GM18526 (cell line): Measurements from ENCODE around the gene CNTFR.

Source experiments
- POLR2A ChIP-seq: IDR thresholded peaks from 3 replicates; pipeline ENCODE4 v1.6.1; 2011; ENCODE audit not compliant: insufficient read length; ENCODE audit errors: extremely low read depth

The CNTFR gene

GRCh38 chr9:34568774-34569173 is 20.8 kb downstream of the CNTFR start:
- TF ChIP-seq POLR2A, result no peak

- no peak for TF ChIP-seq POLR2A
Measured at GRCh38 chr9:34568133-34568532, 21.4 kb downstream of the CNTFR start.

- TF ChIP-seq POLR2A, result no peak
Measured at GRCh38 chr9:34566972-34567371, 22.6 kb downstream of the CNTFR start.

GRCh38 chr9:34566322-34566721 is 23.2 kb downstream of the CNTFR start:
- TF ChIP-seq POLR2A, result no peak

- no peak for TF ChIP-seq POLR2A
Measured at GRCh38 chr9:34565856-34566255, 23.7 kb downstream of the CNTFR start.

- TF ChIP-seq POLR2A, result no peak
Measured at GRCh38 chr9:34564617-34565016, 24.9 kb downstream of the CNTFR start.

GRCh38 chr9:34563262-34563661 is 26.3 kb downstream of the CNTFR start:
- no peak for TF ChIP-seq POLR2A

GRCh38 chr9:34562135-34562745 is 27.3 kb downstream of the CNTFR start:
- no peak for TF ChIP-seq POLR2A

GRCh38 chr9:34560599-34561214 is 28.8 kb downstream of the CNTFR start:
- TF ChIP-seq POLR2A, result no peak

- no peak for TF ChIP-seq POLR2A
Measured at GRCh38 chr9:34559624-34560455, 29.7 kb downstream of the CNTFR start.

- no peak for TF ChIP-seq POLR2A
Measured at GRCh38 chr9:34558919-34559623, 30.5 kb downstream of the CNTFR start.

- no peak for TF ChIP-seq POLR2A
Measured at GRCh38 chr9:34558364-34558763, 31.2 kb downstream of the CNTFR start.

GRCh38 chr9:34557426-34558321 is 31.9 kb downstream of the CNTFR start:
- TF ChIP-seq POLR2A, result no peak

- no peak for TF ChIP-seq POLR2A
Measured at GRCh38 chr9:34556949-34557348, 32.6 kb downstream of the CNTFR start.

GRCh38 chr9:34555936-34556525 is 33.5 kb downstream of the CNTFR start:
- TF ChIP-seq POLR2A, result no peak

- TF ChIP-seq POLR2A, result no peak
Measured at GRCh38 chr9:34555500-34555899, 34.0 kb downstream of the CNTFR start.
